Fibroblast of upper back skin (primary cell): ENCODE results near the gene GRIN2A.

Source experiments
- DNase-seq: peaks from one replicate; pipeline ENCODE4 v3.0.0-alpha.2; 2013

GRIN2A gene

GRCh38 chr16:9805109-9805508 is 377.1 kb downstream of the GRIN2A start:
- no peak for DNase-seq

- DNase-seq, result no peak
Observed at GRCh38 chr16:9802160-9802559, 380.1 kb downstream of the GRIN2A start.

GRCh38 chr16:9801651-9802050 is 380.6 kb downstream of the GRIN2A start:
- no peak for DNase-seq

- DNase-seq, result peak; percentile 19
Observed at GRCh38 chr16:9800186-9800738, 382.0 kb downstream of the GRIN2A start.

- DNase-seq, result no peak
Observed at GRCh38 chr16:9798952-9799580, 383.2 kb downstream of the GRIN2A start.

GRCh38 chr16:9798474-9798873 is 383.8 kb downstream of the GRIN2A start:
- DNase-seq, result no peak

GRCh38 chr16:9797306-9797705 is 384.9 kb downstream of the GRIN2A start:
- peak; percentile 54 for DNase-seq

- DNase-seq, result no peak
Observed at GRCh38 chr16:9793623-9794022, 388.6 kb downstream of the GRIN2A start.

GRCh38 chr16:9791556-9791955 is 390.7 kb downstream of the GRIN2A start:
- no peak for DNase-seq

- DNase-seq, result no peak
Observed at GRCh38 chr16:9790199-9790598, 392.0 kb downstream of the GRIN2A start.

GRCh38 chr16:9787717-9788116 is 394.5 kb downstream of the GRIN2A start:
- peak; percentile 48 for DNase-seq

GRCh38 chr16:9780831-9781230 is 401.4 kb downstream of the GRIN2A start:
- DNase-seq, result no peak

GRCh38 chr16:9778849-9779248 is 403.4 kb downstream of the GRIN2A start:
- DNase-seq, result no peak

- DNase-seq, result no peak
Observed at GRCh38 chr16:9775998-9776397, 406.2 kb downstream of the GRIN2A start.

- DNase-seq, result no peak
Observed at GRCh38 chr16:9773289-9773688, 408.9 kb downstream of the GRIN2A start.

- peak; percentile 31 for DNase-seq
Observed at GRCh38 chr16:9772526-9773225, 409.6 kb downstream of the GRIN2A start.

- DNase-seq, result no peak
Observed at GRCh38 chr16:9766891-9767290, 415.3 kb downstream of the GRIN2A start.

GRCh38 chr16:9763505-9763904 is 418.7 kb downstream of the GRIN2A start:
- no peak for DNase-seq

GRCh38 chr16:9761870-9762269 is 420.4 kb downstream of the GRIN2A start:
- DNase-seq, result peak; percentile 33

- DNase-seq, result no peak
Observed at GRCh38 chr16:9757687-9758086, 424.5 kb downstream of the GRIN2A start.

- no peak for DNase-seq
Observed at GRCh38 chr16:9756434-9756833, 425.8 kb downstream of the GRIN2A start.

- peak; percentile 41 for DNase-seq
Observed at GRCh38 chr16:9755081-9755480, 427.1 kb downstream of the GRIN2A start.

- no peak for DNase-seq
Observed at GRCh38 chr16:9741776-9742175, 440.5 kb downstream of the GRIN2A start.

GRCh38 chr16:9739301-9739700 is 442.9 kb downstream of the GRIN2A start:
- DNase-seq, result no peak
